NCI-H2196 (cell line): Measurements from ENCODE around the gene IRAK2.
"Not testable (repeated sequence)": the region's sequence is repeated elsewhere in the genome, so short reads cannot be mapped to it uniquely, and the experiment has no call there.

Experiments
- DNase-seq: peaks from one replicate; lab custom pipeline; 2025; ENCODE audit not compliant: unreplicated experiment; lab: John Stamatoyannopoulos, UW

The IRAK2 gene

DNA sequence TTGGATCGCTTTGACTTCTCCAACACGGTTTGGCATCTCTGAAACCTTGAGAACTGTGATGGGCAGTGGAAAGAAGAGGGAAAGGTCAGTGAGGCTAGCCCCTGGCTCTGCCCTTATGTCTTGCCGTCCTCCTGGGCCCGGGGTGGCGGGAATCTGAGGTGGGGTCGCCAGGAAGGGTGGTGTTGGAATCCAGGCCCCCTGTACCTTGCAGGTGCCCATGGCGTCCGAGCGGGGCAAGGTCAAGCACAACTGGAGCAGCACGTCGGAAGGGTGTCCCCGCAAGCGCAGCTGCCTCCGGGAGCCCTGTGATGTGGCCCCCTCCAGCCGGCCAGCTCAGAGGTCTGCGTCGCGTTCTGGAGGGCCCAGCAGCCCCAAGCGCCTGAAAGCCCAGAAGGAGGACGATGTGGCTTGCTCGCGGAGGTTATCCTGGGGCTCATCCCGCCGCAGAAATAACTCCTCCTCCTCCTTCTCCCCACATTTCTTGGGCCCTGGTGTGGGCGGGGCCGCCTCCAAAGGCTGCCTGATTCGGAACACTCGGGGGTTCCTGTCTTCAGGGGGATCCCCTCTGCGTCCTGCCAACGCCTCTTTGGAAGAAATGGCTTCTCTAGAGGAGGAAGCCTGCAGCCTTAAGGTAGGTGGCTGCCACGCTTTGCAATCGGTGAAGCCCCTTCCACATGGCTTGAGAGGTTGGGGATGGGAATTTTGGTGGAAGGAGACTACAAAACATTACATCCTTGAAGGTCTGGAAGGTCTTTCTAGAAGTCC is 84.4 kb downstream of the IRAK2 start:
- DNase-seq: no peak

DNA sequence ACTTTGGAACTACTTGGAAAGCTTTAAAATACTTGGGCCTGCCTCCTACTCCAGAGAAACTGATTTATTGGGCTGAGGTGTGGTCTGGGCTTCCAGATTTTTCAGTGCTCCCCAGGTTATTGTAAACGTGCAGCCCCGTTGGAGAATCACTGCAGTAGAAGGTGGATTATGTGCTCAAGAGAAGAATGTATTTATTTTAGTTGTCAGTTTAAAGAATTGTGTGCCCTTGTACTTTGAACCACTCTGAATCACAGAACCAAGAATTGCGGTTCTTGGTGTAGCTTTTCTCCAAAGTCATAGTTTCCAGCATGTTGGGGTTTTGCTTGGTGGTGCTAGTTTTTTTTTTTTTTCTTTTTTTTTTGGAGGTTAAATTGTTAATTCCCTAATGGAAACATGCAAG is 85.1 kb downstream of the IRAK2 start:
- DNase-seq: no peak

DNA sequence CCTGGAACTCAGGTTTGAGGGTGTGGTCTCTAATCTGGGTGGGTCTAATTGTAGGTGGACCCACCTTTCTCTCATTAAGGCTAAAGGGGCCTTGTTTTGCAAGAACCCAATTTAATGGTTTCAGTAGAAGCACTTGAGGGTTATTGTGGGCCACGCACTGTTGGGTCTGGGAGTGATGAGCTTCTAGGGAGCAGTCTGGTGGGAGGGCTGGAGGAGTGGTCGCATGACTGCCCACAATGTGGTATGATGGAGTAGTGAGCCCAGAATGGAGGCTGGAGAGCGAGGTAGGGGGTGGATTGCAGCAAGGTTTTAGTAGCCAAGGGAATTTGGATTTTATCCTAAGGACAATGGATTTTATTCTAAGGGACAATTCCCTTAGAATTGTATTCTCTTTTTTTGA is 86.3 kb downstream of the IRAK2 start:
- no peak for DNase-seq

DNA sequence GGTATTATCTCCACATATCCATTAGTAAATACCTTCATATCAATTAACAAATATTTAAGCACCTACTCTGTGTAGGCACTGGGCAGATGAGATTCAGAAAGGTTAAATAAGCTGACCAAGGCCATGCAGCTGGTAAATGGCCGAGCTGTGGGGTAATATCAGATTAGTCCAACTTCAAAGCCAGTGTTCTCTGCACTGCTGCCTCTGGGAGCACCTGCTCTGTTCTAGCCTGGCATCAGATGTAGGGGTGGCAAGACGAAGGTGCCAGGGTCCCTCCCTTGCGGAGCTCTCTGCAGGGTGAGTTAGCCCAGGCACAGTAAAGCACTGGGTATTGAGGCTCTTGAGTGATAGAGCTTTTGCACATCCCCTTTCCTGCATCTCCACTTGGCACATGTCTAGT is 89.0 kb downstream of the IRAK2 start:
- no peak for DNase-seq

DNA sequence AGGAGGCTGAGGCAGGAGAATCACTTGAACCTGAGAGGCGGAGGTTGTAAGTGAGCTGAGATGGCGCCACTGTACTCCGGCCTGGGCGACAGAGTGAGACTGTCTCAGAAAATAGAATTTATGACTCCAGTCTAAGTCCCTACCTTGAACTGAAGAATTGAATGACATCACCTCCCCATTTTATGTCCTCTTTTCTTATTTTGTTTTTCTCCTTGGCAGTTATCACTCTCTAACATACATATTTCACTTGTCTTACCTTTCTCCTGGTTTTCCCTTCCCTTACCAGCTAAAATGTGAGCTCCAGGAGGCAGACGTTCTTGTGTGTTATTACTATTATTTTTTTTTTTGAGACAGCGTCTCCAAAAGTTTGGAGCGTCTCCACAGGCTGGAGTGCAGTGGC is 91.1 kb downstream of the IRAK2 start:
- DNase-seq: no peak

DNA sequence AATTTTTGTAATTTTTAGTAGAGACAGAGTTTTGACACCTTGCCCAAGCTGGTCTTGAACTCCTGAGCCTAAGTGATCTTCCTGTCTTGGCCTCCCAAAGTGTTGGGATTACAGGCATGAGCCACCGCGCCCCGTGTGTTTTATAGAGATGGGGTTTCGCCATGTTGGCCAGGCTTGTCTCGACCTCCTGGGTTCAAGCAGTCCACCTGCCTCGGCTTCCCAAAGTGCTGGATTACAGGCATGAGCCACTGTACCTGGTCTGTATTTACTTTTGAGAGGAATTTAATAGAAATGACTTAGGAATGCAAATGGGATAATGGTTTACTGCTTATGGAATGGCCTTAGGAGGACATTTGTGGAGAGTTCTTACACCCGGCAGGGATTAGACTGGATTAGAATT is 94.3 kb downstream of the IRAK2 start:
- no peak for DNase-seq

DNA sequence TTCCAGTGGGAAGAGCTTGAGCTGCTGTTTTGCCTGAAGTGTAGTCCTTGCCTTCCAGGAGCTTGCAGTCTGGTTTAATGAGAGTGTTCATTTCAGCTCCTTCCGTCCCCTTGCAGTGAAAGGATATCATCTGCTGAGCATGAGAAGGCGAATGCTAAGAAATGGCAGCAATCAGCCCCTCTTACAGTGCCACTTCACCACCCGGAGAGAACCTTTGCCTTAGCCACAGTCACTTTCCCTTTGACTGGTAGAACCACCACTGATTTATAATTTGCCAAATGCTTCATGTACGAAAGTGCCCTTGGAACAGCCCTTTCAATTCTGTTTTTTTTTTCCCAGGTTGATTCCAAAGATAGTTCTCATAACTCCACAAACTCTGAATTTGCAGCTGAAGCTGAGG is 95.1 kb downstream of the IRAK2 start:
- no peak for DNase-seq

DNA sequence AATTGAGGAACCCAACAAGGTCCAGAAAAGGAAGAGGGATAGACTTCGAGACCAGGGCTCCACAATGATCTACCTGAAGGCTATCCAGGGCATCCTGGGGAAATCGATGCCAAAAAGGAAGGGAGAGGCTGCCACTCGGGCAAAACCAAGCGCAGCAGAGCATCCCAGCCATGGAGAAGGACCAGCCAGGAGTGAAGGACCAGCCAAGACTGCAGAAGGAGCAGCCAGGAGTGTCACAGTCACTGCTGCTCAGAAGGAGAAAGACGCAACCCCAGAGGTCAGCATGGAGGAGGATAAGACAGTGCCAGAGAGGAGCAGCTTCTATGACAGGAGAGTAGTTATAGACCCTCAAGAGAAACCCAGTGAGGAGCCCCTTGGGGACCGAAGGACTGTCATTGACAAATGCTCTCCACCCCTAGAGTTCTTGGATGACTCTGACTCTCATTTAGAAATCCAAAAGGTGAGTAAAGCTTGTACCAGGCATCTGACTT is 95.5 kb downstream of the IRAK2 start:
- DNase-seq: no peak

DNA sequence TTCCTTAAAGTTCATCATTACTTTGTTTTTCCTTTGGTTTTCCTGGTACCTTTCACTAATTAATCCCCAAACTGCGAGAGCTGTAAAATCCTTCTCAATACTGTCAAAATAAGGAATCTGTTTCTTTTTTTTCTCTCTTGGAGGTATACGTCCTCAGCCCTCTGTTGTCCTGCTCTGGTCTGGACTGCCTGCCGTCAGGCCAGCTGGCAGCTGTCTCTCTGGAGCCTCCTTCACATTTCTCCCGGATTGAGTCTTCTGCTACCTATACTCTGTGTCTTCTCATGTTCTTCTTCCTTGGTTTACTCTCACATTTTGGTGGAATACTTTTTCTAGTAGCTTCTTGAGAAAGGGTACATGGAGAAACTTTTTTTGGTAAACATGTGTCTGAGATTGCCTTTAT is 97.3 kb downstream of the IRAK2 start:
- no peak for DNase-seq

DNA sequence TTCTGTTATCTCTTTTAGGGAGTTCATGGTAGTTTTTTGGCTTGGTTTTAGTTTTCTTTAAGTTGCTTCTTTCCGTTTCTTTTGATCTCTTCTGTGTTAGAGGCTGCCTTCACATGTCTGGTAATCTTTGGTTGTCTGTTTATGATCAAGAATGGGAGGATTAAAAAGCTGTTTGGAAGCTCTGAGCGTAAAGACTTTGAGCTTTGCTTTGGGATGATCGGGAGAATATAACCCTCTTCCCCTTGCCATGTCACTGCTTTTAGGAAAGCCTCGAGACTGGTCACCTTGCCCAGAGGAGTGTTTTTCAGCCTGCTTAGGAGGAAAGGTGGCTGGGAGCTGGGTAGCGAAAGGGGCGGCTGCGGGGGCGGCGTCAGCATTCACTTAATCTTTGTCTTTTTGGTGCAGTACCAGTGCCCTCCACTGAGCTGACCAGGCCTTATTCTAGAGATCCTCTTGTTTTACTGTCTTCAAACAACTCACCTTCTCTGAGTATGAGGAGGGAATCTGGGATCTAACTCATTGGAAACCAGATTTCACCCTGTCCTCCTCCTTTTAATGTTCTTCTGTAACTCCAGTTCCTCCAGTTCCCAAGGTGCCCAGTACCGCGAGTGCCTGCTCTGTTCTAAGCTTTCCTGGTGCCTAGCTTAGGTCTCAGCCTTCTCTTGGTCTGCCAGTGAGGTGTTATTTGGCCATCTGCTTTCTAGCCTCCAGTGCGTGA is 99.1 kb downstream of the IRAK2 start:
- DNase-seq: no peak

DNA sequence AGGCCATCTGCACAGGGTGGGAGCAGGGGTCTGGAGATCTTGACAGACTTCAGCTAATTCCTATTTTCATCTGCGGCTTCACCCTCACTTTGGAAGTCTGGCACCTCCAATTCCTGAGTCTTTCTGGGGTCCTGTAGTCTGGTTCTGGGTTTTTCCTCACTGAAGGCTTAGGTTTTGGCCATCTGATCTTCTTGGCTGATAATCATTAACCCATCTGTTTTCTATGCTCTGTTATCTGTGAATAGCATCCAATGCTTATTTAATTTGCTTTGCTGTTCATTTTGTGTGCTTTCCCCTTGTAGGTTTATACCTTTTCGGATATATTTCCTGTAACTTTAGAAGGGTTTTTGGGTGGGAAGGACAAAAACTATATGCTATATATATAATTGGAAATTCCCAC is 101.1 kb downstream of the IRAK2 start:
- no peak for DNase-seq

DNA sequence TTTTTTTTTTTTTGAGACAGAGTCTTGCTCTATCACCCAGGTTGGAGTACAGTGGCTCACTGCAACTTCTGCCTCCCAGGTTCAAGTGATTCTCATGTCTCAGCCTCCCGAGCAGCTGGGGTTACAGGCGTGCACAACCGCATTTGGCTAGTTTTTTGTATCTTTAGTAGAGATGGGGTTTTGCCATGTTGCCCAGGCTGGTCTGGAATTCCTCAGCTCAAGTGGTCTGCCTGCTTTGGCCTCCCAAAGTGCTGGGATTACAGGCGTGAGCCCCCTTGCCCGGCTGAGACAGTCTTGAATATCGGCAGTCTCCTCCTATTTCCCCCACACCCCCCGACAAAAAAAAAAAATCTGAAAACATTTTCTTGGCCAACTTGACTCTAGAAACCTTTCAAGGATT is 102.2 kb downstream of the IRAK2 start:
- not testable (repeated sequence) for DNase-seq

DNA sequence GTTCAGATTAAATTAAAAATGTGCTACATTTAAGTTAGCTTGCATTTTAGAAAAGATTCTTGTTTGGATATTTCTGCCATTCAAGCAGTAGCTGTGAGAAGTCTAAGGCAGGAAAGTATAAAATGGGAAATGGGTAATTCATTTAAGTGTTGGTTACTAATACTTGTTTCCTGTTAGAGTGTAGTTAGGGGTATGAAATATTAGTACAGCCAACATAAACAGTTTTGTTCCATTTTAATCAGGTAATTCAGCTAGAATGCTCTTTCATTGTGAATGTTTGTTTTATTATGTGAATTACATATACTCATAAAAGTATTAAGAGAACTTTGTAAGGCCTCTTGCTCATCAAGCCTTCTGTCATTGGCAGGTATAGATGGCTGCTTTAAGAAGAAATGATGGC is 103.4 kb downstream of the IRAK2 start:
- DNase-seq: no peak

DNA sequence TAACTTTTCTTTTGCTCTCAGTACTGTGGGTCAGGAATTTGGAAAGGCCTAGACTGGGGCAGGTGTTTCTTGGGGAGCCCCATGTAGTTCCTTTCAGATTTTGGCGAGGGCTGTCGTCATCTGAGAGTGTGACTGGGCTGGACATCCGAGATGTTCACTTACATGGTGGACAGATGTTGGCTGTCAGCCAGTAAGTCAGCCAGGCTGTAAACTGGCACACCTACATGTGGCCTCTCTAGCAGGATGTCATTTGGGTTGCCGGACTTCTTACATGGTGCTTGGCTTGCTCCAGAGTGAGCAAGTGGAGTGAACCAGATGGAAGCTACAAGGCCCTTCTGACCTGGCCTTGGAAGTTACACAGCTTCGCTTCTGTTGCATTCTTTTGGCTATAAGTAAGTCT is 104.2 kb downstream of the IRAK2 start:
- peak; percentile 3 for DNase-seq

DNA sequence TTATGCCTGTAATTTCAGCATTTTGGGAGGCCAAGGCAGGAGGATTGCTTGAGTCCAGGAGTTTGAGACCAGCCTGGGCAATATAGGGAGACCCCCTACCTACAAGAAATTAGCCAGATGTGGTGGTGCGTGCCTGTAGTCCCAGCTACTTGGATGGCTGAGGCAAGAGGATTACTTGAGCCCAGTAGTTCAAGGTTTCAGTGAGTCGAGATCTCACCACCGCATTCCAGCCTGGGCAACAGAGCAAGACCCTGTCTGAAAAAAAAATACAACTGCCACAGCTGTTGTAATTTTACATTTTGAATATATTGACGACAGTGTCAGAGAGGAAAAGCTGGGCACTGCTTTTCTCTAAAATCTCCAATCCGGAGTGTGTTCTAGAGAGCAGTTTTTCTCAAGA is 104.7 kb downstream of the IRAK2 start:
- no peak for DNase-seq

DNA sequence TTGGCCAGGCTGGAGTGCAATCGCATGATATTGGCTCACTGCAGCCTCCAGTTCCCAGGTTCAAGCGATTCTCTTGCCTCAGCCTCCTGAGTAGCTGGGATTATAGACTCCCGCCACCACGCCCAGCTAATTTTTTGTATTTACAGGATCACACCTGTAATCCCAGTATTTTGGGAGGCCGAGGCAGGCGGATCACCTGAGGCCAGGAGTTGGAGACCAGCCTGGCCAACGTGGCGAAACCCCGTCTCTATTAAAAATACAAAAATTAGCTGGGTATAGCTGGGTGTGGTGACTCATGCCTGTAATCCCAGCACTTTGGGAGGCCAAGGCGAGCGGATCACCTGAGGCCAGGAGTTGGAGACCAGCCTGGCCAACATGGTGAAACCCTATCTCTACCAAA is 107.8 kb downstream of the IRAK2 start:
- DNase-seq: not testable (repeated sequence)

DNA sequence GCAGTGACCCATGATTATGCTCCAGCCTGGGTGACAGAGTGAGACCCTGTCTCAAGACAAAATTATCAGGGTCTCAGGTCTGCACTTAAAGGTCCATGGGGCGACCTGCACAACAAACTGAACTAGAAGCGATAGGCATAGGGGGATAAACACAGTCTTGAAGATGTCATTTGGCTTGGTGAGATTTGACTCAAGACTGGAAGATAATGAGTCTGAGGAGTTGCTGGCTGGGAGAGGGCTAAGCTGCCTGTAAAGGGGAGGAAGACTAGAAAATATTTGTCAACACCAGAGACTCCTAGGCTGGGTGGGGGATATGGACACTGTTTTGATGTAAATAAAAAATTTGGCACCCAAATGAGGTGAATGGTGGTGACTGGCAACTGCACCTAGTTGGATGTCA is 108.3 kb downstream of the IRAK2 start:
- no peak for DNase-seq

DNA sequence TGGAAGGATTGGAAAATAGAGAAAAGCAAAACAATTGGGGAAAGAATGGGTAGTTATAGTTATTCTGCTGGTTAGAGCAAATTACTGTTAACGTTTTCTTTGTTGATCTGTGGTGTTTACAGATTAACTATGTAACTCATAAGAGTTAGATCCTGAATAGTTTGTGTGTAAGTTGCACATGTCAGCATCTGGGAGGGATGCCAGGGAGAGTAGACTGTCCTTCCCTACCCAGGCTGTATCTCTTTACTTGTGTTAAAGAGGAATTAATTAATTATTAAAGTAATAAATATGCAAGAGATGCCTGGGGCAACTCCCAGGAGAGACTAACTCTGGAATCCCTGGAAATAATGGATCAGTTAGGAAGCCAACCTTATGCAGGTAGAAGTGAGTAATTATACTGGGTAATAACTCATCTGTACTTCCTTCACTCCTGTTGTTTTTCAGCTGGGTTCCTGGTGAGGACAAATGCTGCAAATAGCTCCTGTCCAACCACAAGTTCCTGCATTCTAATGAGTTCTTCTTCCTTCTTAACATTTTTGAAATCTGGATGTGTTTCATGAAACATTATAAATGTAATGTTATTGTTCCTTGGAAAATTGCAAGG is 109.1 kb downstream of the IRAK2 start:
- no peak for DNase-seq

DNA sequence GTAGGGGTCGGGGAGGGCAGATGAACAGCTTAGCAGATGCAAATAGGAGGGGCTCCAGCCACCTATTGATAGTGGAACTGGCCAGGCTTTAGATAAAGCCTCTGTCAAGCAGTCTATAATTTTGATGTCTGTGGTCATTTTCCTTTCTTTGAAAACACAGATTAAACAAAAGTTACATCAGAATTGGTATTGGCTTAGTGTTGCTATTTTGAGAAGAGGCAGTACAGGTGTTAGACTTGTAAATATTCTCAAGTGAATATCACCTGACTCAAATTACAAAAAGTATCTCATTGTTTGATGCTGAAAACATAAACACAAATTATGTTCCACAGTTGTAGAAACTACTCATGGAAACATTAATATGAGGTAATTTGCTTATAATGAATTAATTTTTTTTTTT is 109.9 kb downstream of the IRAK2 start:
- no peak for DNase-seq

DNA sequence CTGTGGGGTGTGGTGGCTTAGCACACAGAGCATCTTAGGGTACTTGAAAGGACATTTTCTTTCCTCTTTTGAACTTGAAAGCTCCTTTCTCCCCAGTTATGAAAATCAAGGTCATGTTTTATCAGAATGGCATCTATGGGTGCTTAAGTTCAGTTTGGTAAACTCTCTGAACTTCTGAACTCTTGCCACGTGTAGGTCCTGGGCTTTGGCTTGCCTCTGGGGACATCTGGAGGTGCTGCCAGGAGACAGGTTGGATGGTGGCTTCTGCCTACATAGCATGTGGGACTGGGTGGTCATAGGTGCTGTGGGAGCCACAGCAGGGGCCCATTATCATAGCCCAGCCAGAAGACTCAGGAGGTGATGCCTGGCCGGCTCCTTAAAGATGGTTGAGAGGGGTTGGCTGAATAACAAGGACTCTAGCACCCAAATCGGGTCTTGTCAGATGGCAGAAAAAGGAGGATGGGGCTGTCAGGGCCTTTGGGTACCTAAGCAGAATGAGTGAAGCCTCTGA is 112.5 kb downstream of the IRAK2 start:
- DNase-seq: no peak

DNA sequence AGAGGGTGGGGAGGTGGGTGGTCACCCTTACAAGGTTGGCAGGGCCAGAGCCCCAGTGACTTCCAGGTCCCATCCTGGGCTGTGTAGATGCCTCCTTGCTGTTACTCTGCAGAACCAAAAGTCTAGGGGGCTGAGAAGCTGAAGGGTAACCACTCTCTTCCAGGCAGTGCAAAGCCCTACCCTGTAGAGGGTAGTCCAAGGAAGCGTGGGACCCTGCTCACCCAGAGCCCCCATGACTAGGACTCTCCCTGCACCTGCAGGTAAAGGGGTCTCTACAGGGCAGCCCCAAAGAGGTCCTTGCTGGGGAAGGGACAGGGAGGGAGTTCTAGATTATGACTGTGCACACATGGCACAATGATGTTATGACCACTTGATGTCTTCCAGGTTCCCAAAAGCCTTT is 113.8 kb downstream of the IRAK2 start:
- DNase-seq: no peak
